ENCODE results near the gene ZBTB21.
A peak's percentile ranks its signal among the peaks of the same experiment; 100 is the strongest.

DNA sequence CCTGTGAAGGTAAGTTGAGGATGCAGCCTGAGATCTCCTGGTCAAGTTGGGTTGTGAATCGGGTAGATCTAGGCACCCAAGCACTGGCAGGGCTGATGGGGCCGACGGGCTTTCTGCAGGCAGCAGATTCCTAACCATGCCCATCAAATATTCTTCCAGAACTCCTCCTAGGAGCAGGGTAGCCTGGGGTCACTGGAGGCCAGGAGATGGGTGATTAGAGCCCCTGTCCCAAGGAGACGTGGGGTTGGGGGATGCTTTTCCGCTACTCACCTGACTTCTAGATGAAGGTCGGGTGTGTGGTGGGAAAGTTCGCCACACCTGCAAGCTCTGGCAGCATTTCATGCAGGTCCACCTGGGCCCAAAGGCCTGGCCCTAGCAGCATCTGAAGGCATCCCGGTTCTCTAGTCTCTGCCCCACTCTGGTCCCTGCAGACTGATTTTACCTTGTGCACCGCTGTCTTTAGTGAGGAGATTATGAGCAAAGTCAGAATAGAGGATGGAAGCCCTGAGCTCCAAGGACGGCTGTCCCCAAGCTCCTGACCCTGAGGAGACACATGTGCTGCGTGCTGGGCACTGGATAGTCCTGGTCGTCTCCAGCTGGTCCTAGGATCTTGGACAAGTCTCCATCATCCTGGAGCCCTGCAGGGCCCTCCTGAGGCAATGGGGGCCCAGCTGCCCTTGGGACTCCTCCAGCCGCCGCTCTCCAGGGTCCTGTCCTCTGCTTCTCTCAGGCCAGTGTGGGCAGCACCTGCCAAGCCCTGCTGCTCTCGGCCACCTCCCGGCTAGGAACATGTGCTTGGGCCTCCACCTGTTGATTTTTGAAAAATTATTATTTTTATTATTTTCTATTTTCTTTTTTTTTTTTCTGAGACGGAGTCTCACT is 34.5 kb downstream of the ZBTB21 start:
- TF ChIP-seq, protein P1, sequence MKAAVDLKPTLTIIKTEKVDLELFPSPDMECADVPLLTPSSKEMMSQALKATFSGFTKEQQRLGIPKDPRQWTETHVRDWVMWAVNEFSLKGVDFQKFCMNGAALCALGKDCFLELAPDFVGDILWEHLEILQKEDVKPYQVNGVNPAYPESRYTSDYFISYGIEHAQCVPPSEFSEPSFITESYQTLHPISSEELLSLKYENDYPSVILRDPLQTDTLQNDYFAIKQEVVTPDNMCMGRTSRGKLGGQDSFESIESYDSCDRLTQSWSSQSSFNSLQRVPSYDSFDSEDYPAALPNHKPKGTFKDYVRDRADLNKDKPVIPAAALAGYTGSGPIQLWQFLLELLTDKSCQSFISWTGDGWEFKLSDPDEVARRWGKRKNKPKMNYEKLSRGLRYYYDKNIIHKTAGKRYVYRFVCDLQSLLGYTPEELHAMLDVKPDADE (IDR thresholded peaks at IDR 0.05) = no peak
- TF ChIP-seq, protein P2, sequence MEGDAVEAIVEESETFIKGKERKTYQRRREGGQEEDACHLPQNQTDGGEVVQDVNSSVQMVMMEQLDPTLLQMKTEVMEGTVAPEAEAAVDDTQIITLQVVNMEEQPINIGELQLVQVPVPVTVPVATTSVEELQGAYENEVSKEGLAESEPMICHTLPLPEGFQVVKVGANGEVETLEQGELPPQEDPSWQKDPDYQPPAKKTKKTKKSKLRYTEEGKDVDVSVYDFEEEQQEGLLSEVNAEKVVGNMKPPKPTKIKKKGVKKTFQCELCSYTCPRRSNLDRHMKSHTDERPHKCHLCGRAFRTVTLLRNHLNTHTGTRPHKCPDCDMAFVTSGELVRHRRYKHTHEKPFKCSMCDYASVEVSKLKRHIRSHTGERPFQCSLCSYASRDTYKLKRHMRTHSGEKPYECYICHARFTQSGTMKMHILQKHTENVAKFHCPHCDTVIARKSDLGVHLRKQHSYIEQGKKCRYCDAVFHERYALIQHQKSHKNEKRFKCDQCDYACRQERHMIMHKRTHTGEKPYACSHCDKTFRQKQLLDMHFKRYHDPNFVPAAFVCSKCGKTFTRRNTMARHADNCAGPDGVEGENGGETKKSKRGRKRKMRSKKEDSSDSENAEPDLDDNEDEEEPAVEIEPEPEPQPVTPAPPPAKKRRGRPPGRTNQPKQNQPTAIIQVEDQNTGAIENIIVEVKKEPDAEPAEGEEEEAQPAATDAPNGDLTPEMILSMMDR (conservative IDR thresholded peaks at IDR 0.05; ENCODE audit: low read depth in 2 of 2) = no peak
- TF ChIP-seq JUNB (IDR thresholded peaks at IDR 0.05; ENCODE audit: unreplicated experiment) (no peak), EZH2 (IDR thresholded peaks at IDR 0.05; ENCODE audit: low read depth, unreplicated experiment) (no peak), POLR2AphosphoS5 (IDR thresholded peaks at IDR 0.05; ENCODE audit: low read depth) (no peak), REST (IDR thresholded peaks at IDR 0.05; ENCODE audit: unreplicated experiment) (peak; percentile 74), ZNF331 (CRISPR knock-in tag; IDR thresholded peaks at IDR 0.05; ENCODE audit: low read depth) (no peak), EZH2phosphoT487 (IDR thresholded peaks at IDR 0.05; ENCODE audit: unreplicated experiment) (no peak), STAT1 (IDR thresholded peaks at IDR 0.05; ENCODE audit: unreplicated experiment) (no peak), CREB1 (CRISPR knock-in tag; IDR thresholded peaks at IDR 0.05; ENCODE audit: low read depth) (no peak), ZNF114 (CRISPR knock-in tag; IDR thresholded peaks at IDR 0.05) (no peak)
